ENCODE results near the gene SNRNP27.
A peak's percentile ranks its signal among the peaks of the same experiment; 100 is the strongest.
"Not testable (repeated sequence)": the region's sequence is repeated elsewhere in the genome, so short reads cannot be mapped to it uniquely, and the experiment has no call there.

SNRNP27 gene

GRCh38 chr2:69946351-69947324 is 52.9 kb downstream of the SNRNP27 start:
- DNase-seq (ENCODE audit: low read depth in 2 of 2): peak; percentile 19 to 30

GRCh38 chr2:69947325-69947931 is 53.7 kb downstream of the SNRNP27 start:
- DNase-seq (ENCODE audit: low read depth in 2 of 2): no peak

GRCh38 chr2:69948032-69948962 is 54.5 kb downstream of the SNRNP27 start:
- no peak for DNase-seq (ENCODE audit: low read depth in 2 of 2)

GRCh38 chr2:69948963-69949645 is 55.3 kb downstream of the SNRNP27 start:
- DNase-seq (ENCODE audit: low read depth in 2 of 2): no peak

GRCh38 chr2:69950241-69950640 is 56.5 kb downstream of the SNRNP27 start:
- no peak for DNase-seq (ENCODE audit: low read depth in 2 of 2)

- DNase-seq (ENCODE audit: low read depth in 2 of 2): not testable (repeated sequence)
Measured at GRCh38 chr2:69950671-69951070, 56.9 kb downstream of the SNRNP27 start.

GRCh38 chr2:69952336-69953115 is 58.8 kb downstream of the SNRNP27 start:
- DNase-seq (ENCODE audit: low read depth in 2 of 2): no peak

GRCh38 chr2:69954084-69954483 is 60.3 kb downstream of the SNRNP27 start:
- DNase-seq (ENCODE audit: low read depth in 2 of 2): no peak
